ENCODE measurements around the gene ASTN2. TPM values are rescaled to one million over a fixed set of nuclear protein-coding genes. Genes with fewer than 3 reads are reported as not detected.

ASTN2 gene
- total and polyA plus RNA-seq, 2 donors (not counting 3 experiments of a cell fraction or from before 2014, with no cell fraction given) = 1.0 to 1.9 TPM

- H3K4me2 ChIP-seq (ENCODE audit: insufficient read depth, low read length) = no peak overlapping the region
- TF ChIP-seq POLR2AphosphoS5 (IDR thresholded peaks at IDR 0.05; ENCODE audit: insufficient read depth, low read depth, low read length) (no peak), JUN (IDR thresholded peaks at IDR 0.05; ENCODE audit: borderline replicate concordance, insufficient read depth, insufficient read length, low read depth) (no peak), EZH2 (IDR thresholded peaks at IDR 0.05; ENCODE audit: borderline replicate concordance, low read depth, low read length, severe bottlenecking) (no peak), MAX (IDR thresholded peaks at IDR 0.05; ENCODE audit: insufficient read depth, insufficient read length) (no peak), FOS (IDR thresholded peaks at IDR 0.05; ENCODE audit: borderline replicate concordance, insufficient read depth, low read length) (no peak), GATA2 (IDR thresholded peaks at IDR 0.05; ENCODE audit: insufficient read depth, insufficient read length, low read depth, low read length) (no peak), MYC (IDR thresholded peaks at IDR 0.05; ENCODE audit: low read depth, low read length) (no peak), POLR2A (IDR thresholded peaks at IDR 0.05; ENCODE audit: low read depth, low read length) (no peak), CTCF (IDR thresholded peaks at IDR 0.05; ENCODE audit: extremely low read depth in 1 of 2, insufficient read depth in 1 of 2, low read depth in 1 of 2, low read length in 2 of 2) (no peak)
- H3K9ac ChIP-seq (replicated peaks; ENCODE audit: extremely low read depth, insufficient read depth, low read length) = no peak overlapping the region
- peaks cover 6% of the 10 kb centered on the region for H3K9me3 ChIP-seq (replicated peaks; ENCODE audit: control insufficient read depth, insufficient read depth, low read length)
- H3K4me3 ChIP-seq (replicated peaks in 1 of 3; ENCODE audit: insufficient read depth in 1 of 3, low read depth in 1 of 3, low read length in 3 of 3) = no peak overlapping the region
- no peak for DNase-seq (ENCODE audit: low read depth, low spot score)
- no peaks in the 10 kb centered on the region for H3K27me3 ChIP-seq (ENCODE audit: control insufficient read depth in 2 of 2, insufficient read depth in 2 of 2, low read length in 2 of 2)
- dilution Hi-C loops (cut with MboI; ENCODE audit: extremely low pct_ligation_motif_present, low sequenced_read_pairs) = no loop called here
- BruUV-seq (replicated peaks) = no TSS peak
- intact Hi-C loops (cut with micrococcal nuclease) = no loop called here
- H4K20me1 ChIP-seq (replicated peaks; ENCODE audit: control insufficient read depth, extremely low read depth, insufficient read depth, low read length) = no peaks in the 10 kb centered on the region
- ChIA-PET CTCF (no interaction called here), POLR2A (no interaction called here)
- H3K4me1 ChIP-seq (ENCODE audit: control insufficient read depth, extremely low read depth, insufficient read depth, low read length) = no peaks in the 10 kb centered on the region
- H3K9me1 ChIP-seq (replicated peaks; ENCODE audit: control insufficient read depth, extremely low read depth, insufficient read depth, low read length) = no peaks in the 10 kb centered on the region
- H2AFZ ChIP-seq (ENCODE audit: low read depth, low read length) = no peak overlapping the region
- FAIRE-seq = no peak
- no peaks in the 10 kb centered on the region for H3K36me3 ChIP-seq (ENCODE audit: control insufficient read depth in 2 of 2, extremely low read depth in 1 of 2, insufficient read depth in 2 of 2, low read length in 2 of 2)
- H3K27ac ChIP-seq (ENCODE audit: insufficient read depth, low read depth, low read length) = no peak overlapping the region
- no peaks in the 10 kb centered on the region for H3K79me2 ChIP-seq (ENCODE audit: control insufficient read depth, insufficient read depth, low read length)
These were observed 123.8 kb downstream of the ASTN2 start for GRCh38 chr9:117290856-117291622.

Data from endothelial cell of umbilical vein (primary cell).